NB4 (cell line): ENCODE measurements around the gene RIPK4.

ENCODE experiments used
- DNase-seq: peaks from one replicate; pipeline ENCODE4 v3.0.0; 2010; ENCODE audit warnings: low read depth
- H3K4me3 ChIP-seq: one replicate; pipeline ENCODE4 v1.5.1; 2011; ENCODE audit warnings: mild to moderate bottlenecking, low read depth, low read length, moderate library complexity
- CTCF ChIP-seq: IDR thresholded peaks from one replicate; pipeline ENCODE4 v1.5.1; 2012; ENCODE audit warnings: low read depth, low read length
- MAX ChIP-seq: IDR thresholded peaks from 2 replicates; pipeline ENCODE4 v1.6.1; 2011; ENCODE audit warnings: low read depth, low read length
- MYC ChIP-seq: IDR thresholded peaks from 2 replicates; pipeline ENCODE4 v1.6.1; 2011; ENCODE audit warnings: low read depth, low read length
- POLR2A ChIP-seq: IDR thresholded peaks from 2 replicates; pipeline ENCODE4 v1.6.1; 2011; ENCODE audit warnings: mild to moderate bottlenecking; ENCODE audit not compliant: insufficient read length; ENCODE audit errors: extremely low read depth

The RIPK4 gene

GRCh38 chr21:41722052-41723018 is 44.5 kb downstream of the RIPK4 start:
- DNase-seq = no peak
- H3K4me3 ChIP-seq = no peak overlapping the region
- no peak for TF ChIP-seq MAX
- TF ChIP-seq MYC = no peak
- TF ChIP-seq CTCF = no peak
- TF ChIP-seq POLR2A = no peak

GRCh38 chr21:41720250-41720649 is 46.6 kb downstream of the RIPK4 start:
- TF ChIP-seq MAX (no peak), CTCF (no peak), MYC (no peak), POLR2A (no peak)
- no peak for DNase-seq
- no peak overlapping the region for H3K4me3 ChIP-seq

- TF ChIP-seq MYC (no peak), MAX (no peak), CTCF (no peak), POLR2A (no peak)
- no peak overlapping the region for H3K4me3 ChIP-seq
- no peak for DNase-seq
These were observed 47.2 kb downstream of the RIPK4 start for GRCh38 chr21:41719691-41720090.

- no peak for DNase-seq
- H3K4me3 ChIP-seq = no peak overlapping the region
- TF ChIP-seq MAX = no peak
- no peak for TF ChIP-seq MYC
- no peak for TF ChIP-seq POLR2A
- no peak for TF ChIP-seq CTCF
These were observed 49.1 kb downstream of the RIPK4 start for GRCh38 chr21:41717573-41718330.

GRCh38 chr21:41716751-41717150 is 50.1 kb downstream of the RIPK4 start:
- TF ChIP-seq MYC = no peak
- TF ChIP-seq CTCF = no peak
- no peak for TF ChIP-seq POLR2A
- TF ChIP-seq MAX = no peak
- H3K4me3 ChIP-seq = no peak overlapping the region
- DNase-seq = no peak
